Parathyroid adenoma (tissue), 2 donors: ENCODE data around the gene TMEM50A.
"Not testable (repeated sequence)": the region's sequence is repeated elsewhere in the genome, so short reads cannot be mapped to it uniquely, and the experiment has no call there.

Experiments
- H2AFZ ChIP-seq: fragments of 300-600 bp; sonication (generic); one replicate; pipeline ENCODE4 v1.7.0; 2017; ENCODE audit warnings: antibody characterized with exemption, mild to moderate bottlenecking
- H3K27ac ChIP-seq: fragments of 300-600 bp; sonication (generic); one replicate; pipeline ENCODE4 v1.7.0; 2017
- H3K27me3 ChIP-seq: fragments of 300-600 bp; sonication (generic); one replicate; pipeline ENCODE4 v1.7.0; 2017; ENCODE audit warnings: low read length; ENCODE audit not compliant: control insufficient read depth, insufficient read depth
- H3K36me3 ChIP-seq: fragments of 300-600 bp; sonication (generic); one replicate; pipeline ENCODE4 v1.7.0; 2017; ENCODE audit warnings: low read length; ENCODE audit not compliant: control insufficient read depth, insufficient read depth
- H3K4me1 ChIP-seq: fragments of 300-600 bp; sonication (generic); one replicate; pipeline ENCODE4 v1.7.0; 2017; ENCODE audit warnings: control low read depth
- H3K4me2 ChIP-seq: fragments of 300-600 bp; sonication (generic); one replicate; pipeline ENCODE4 v1.7.0; 2017; ENCODE audit warnings: low read length
- H3K4me3 ChIP-seq: fragments of 300-600 bp; sonication (generic); one replicate; pipeline ENCODE4 v1.7.0; 2017; ENCODE audit warnings: low read depth, low read length
- H3K79me2 ChIP-seq: fragments of 300-600 bp; sonication (generic); one replicate; pipeline ENCODE4 v1.7.0; 2017; ENCODE audit warnings: control low read depth
- H3K9ac ChIP-seq: fragments of 300-600 bp; sonication (generic); one replicate; pipeline ENCODE4 v1.7.0; 2017; ENCODE audit warnings: mild to moderate bottlenecking
- H3K9me3 ChIP-seq: fragments of 300-600 bp; sonication (generic); one replicate; pipeline ENCODE4 v1.7.0; 2017; ENCODE audit warnings: low read length; ENCODE audit not compliant: control insufficient read depth
- TF ChIP-seq, protein P1 (sequence below): fragments of 300-600 bp; sonication (generic); IDR thresholded peaks from one replicate; pipeline ENCODE4 v1.7.0; 2017; ENCODE audit warnings: antibody characterized with exemption, mild to moderate bottlenecking
- donor health status: primary hyperparathyroidism.

The TMEM50A gene

GRCh38 chr1:25336922-25337354 is 1.2 kb upstream of the TMEM50A start:
- H3K79me2 ChIP-seq, H3K27ac ChIP-seq: not testable (repeated sequence)

DNA sequence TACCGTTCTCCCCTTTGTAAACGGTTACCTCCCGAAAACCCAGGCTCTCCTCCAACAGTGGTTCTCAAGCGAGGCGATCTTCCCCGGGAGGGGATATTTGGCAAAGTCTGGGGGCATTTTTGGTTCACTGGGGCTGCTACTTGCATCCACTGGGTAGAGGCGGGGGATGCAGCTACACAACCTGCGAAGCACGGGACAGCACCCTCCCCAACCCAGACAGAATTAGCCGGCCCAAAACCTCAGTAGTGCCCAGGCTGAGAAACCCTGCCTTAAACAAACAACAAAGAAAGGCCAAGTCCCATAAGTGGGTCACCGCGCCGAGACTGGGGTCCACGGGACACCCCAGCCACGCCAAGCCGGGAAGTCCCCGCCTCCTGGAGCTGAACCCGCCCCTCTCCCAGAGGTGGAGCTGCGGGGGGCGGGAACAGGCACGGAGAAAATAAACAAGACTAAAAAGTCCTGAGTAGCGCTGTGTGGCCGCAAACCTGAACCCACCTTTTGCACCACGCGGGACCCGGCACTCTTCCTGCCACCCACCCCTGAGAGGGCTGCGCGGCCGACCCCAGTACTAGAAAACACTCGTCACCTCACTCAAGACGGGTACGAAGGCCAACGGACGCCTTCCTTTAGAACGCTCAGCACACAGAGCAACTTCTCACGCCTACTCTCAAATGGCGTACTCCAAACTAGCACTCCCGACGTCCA is 499 bp upstream of the TMEM50A start:
- H3K36me3 ChIP-seq, H3K4me1 ChIP-seq, H3K9me3 ChIP-seq, H3K79me2 ChIP-seq, H3K27me3 ChIP-seq, H3K9ac ChIP-seq: not testable (repeated sequence)
- peak overlapping the region; percentile 88 for H3K27ac ChIP-seq
- peak overlapping the region; percentile 70 for H2AFZ ChIP-seq
- H3K4me2 ChIP-seq: peak overlapping the region; percentile 44
- peak overlapping the region; percentile 93 for H3K4me3 ChIP-seq

More at GRCh38 chr1:25336922-25337354, 1.2 kb upstream of the TMEM50A start:
- H3K27me3 ChIP-seq, H3K9me3 ChIP-seq, H3K36me3 ChIP-seq, H2AFZ ChIP-seq, H3K9ac ChIP-seq, H3K4me1 ChIP-seq: not testable (repeated sequence)
- H3K4me2 ChIP-seq: peak overlapping the region; percentile 76
- H3K4me3 ChIP-seq: peak overlapping the region; percentile 53

GRCh38 chr1:25338986-25339385 is 852 bp downstream of the TMEM50A start:
- no peaks in the 10 kb centered on the region for H3K27me3 ChIP-seq
- no peak overlapping the region for H3K9ac ChIP-seq
- H3K4me2 ChIP-seq: peak overlapping the region; percentile 96
- no peaks in the 10 kb centered on the region for H3K9me3 ChIP-seq
- TF ChIP-seq, protein P1, sequence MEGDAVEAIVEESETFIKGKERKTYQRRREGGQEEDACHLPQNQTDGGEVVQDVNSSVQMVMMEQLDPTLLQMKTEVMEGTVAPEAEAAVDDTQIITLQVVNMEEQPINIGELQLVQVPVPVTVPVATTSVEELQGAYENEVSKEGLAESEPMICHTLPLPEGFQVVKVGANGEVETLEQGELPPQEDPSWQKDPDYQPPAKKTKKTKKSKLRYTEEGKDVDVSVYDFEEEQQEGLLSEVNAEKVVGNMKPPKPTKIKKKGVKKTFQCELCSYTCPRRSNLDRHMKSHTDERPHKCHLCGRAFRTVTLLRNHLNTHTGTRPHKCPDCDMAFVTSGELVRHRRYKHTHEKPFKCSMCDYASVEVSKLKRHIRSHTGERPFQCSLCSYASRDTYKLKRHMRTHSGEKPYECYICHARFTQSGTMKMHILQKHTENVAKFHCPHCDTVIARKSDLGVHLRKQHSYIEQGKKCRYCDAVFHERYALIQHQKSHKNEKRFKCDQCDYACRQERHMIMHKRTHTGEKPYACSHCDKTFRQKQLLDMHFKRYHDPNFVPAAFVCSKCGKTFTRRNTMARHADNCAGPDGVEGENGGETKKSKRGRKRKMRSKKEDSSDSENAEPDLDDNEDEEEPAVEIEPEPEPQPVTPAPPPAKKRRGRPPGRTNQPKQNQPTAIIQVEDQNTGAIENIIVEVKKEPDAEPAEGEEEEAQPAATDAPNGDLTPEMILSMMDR: no peak
- H3K27ac ChIP-seq: peak overlapping the region; percentile 88
- peak overlapping the region; percentile 93 for H3K4me3 ChIP-seq
- H3K79me2 ChIP-seq: peaks cover 6% of the 10 kb centered on the region
- H3K36me3 ChIP-seq: no peaks in the 10 kb centered on the region
- H3K4me1 ChIP-seq: no peaks in the 10 kb centered on the region
- H2AFZ ChIP-seq: peak overlapping the region; percentile 80

DNA sequence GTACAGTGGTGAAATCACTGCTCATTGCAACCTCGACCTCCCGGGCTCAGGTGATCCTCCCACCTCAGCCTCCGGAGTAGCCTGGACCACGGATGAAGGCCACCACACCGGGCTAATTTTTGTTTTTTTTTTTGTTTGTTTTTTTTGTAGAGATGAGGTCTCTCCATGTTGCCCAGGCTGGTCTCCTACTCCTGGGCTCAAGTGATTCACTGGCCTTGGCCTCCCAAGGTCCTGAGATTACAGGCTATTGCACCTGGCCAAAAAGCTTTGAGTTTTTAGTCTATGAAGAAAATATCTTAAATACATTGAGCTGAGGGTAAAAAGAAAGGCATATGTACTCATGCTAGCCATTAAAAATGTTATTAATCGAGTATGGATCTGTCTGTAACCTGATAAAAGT is 3.6 kb downstream of the TMEM50A start:
- H3K36me3 ChIP-seq: no peaks in the 10 kb centered on the region
- H3K79me2 ChIP-seq: peaks cover 6% of the 10 kb centered on the region
- H3K4me1 ChIP-seq: no peaks in the 10 kb centered on the region
- TF ChIP-seq, protein P1: no peak
- H3K27ac ChIP-seq: no peak overlapping the region
- H3K9me3 ChIP-seq: no peaks in the 10 kb centered on the region
- no peak overlapping the region for H3K4me2 ChIP-seq
- H2AFZ ChIP-seq: no peak overlapping the region
- H3K27me3 ChIP-seq: no peaks in the 10 kb centered on the region
- H3K9ac ChIP-seq: no peak overlapping the region
- no peak overlapping the region for H3K4me3 ChIP-seq

DNA sequence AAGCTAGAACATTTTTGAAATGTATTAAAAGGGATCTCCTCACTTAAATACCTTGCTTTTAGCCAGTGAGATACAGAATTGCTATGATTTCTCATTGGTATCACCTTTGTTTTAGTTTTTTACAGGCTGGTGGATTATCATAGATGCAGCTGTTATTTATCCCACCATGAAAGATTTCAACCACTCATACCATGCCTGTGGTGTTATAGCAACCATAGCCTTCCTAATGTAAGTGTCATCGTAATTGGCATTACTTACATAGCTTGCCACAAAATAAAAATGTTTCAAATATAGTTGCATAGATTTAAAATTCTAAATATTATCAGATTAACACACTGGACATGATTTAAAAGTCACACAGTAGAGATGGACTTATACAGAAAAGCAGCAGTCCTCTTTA is 4.7 kb downstream of the TMEM50A start:
- TF ChIP-seq, protein P1: no peak
- no peak overlapping the region for H3K27ac ChIP-seq
- H3K9me3 ChIP-seq: no peaks in the 10 kb centered on the region
- no peak overlapping the region for H3K4me2 ChIP-seq
- H2AFZ ChIP-seq: no peak overlapping the region
- H3K4me1 ChIP-seq: no peaks in the 10 kb centered on the region
- H3K9ac ChIP-seq: no peak overlapping the region
- no peaks in the 10 kb centered on the region for H3K27me3 ChIP-seq
- peaks cover 6% of the 10 kb centered on the region for H3K79me2 ChIP-seq
- H3K4me3 ChIP-seq: no peak overlapping the region
- H3K36me3 ChIP-seq: no peaks in the 10 kb centered on the region

DNA sequence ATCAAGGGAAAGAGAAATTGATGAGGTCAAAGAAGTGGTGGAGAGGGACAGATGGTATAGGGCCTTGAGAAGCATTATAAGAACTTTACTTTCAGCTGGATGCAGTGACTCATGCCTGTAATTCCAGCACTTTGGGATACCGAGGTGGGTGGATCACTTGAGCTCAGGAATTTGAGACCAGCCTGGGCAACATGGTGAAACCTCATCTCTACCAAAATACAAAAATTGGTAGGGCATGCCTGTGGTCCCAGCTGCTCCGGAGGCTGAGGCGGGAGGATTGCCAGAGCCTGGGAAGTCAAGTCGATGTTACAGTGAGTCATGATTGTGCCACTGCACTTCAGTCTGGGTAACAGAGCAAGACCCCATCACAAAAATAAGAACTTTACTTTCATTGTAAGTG is 5.7 kb downstream of the TMEM50A start:
- no peak overlapping the region for H3K9ac ChIP-seq
- H3K36me3 ChIP-seq: no peaks in the 10 kb centered on the region
- H3K4me1 ChIP-seq: no peaks in the 10 kb centered on the region
- no peak overlapping the region for H2AFZ ChIP-seq
- no peak overlapping the region for H3K4me2 ChIP-seq
- H3K79me2 ChIP-seq: peaks cover 6% of the 10 kb centered on the region
- no peak overlapping the region for H3K4me3 ChIP-seq
- no peaks in the 10 kb centered on the region for H3K27me3 ChIP-seq
- TF ChIP-seq, protein P1: no peak
- no peak overlapping the region for H3K27ac ChIP-seq
- H3K9me3 ChIP-seq: no peaks in the 10 kb centered on the region
